Fibroblast of mammary gland (primary cell): ENCODE results near the gene SND1.

ENCODE experiments used
- DNase-seq: peaks from one replicate; pipeline ENCODE4 v3.0.0-alpha.2; 2010; ENCODE audit warnings: low read depth
- H3K4me3 ChIP-seq: 2 replicates; pipeline ENCODE4 v1.5.1; 2011; ENCODE audit warnings: low read depth, mild to moderate bottlenecking, low read length, moderate library complexity; ENCODE audit not compliant: control insufficient read depth
- TF ChIP-seq, protein P1 (sequence below): conservative IDR thresholded peaks from 2 replicates; pipeline ENCODE4 v1.5.1; 2011; ENCODE audit warnings: low read depth, low read length, inconsistent platforms; ENCODE audit not compliant: control insufficient read depth, insufficient read depth

Gene SND1

DNA sequence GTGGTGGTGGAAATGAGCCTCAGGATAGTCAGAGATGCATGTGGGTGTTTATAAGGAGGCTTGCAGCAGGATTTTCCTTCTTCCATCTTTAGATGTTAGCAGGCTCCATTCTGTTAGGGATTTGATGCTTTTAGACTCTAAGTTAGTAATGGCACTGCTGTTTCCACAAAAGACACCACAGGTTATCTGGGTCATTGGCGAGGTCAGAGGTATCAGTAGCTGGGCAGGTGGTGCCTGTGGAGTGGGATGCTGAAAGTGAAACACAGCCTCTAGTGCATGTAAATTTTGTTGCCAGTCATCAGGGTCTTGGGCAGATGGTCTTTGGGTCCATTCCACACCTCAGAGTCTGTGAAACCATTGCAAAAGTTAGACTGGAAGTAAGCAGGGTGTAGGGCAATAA lies 33.2 kb upstream of the SND1 start:
- H3K4me3 ChIP-seq, result no peak overlapping the region
- TF ChIP-seq, protein P1, sequence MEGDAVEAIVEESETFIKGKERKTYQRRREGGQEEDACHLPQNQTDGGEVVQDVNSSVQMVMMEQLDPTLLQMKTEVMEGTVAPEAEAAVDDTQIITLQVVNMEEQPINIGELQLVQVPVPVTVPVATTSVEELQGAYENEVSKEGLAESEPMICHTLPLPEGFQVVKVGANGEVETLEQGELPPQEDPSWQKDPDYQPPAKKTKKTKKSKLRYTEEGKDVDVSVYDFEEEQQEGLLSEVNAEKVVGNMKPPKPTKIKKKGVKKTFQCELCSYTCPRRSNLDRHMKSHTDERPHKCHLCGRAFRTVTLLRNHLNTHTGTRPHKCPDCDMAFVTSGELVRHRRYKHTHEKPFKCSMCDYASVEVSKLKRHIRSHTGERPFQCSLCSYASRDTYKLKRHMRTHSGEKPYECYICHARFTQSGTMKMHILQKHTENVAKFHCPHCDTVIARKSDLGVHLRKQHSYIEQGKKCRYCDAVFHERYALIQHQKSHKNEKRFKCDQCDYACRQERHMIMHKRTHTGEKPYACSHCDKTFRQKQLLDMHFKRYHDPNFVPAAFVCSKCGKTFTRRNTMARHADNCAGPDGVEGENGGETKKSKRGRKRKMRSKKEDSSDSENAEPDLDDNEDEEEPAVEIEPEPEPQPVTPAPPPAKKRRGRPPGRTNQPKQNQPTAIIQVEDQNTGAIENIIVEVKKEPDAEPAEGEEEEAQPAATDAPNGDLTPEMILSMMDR, result no peak

DNA sequence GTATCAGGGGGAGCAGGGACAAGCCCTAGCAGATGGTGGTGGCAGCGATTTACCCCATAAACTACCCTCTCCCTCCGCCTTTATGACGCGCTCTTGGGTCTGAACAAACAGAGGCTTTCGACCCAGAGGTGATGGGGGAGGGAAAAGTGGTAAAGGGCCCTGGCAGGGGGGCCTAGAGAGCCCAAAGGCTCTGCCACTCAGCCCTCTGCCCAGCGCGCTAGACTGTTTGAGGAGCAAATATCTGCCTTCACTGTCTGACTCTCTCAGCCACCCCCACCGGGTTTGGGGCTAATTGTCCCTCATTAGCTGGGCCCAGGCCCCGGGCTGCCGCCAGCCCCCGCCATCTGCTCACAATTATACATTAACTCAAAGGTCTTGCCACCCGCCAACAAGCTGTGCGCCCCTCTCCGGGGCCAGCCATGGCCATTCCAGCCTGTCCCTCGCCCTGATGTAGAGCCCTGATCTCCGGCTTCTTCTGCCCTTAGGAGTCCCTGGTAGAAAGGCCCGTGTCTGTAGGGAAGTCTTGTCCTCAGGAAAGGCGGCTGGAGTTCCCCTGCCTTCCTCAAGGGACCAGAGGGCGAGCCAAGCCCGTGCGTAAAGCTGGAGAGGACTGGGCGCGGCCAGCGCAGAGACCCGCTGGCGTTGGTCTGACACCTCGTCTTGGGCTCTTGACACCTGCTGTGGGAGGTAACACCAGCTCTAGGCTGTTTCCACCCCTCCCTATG lies 32.2 kb upstream of the SND1 start:
- TF ChIP-seq, protein P1, result no peak
- no peak overlapping the region for H3K4me3 ChIP-seq
- no peak for DNase-seq

More for the DNA sequence above, 33.2 kb upstream of the SND1 start:
- no peak for DNase-seq

DNA sequence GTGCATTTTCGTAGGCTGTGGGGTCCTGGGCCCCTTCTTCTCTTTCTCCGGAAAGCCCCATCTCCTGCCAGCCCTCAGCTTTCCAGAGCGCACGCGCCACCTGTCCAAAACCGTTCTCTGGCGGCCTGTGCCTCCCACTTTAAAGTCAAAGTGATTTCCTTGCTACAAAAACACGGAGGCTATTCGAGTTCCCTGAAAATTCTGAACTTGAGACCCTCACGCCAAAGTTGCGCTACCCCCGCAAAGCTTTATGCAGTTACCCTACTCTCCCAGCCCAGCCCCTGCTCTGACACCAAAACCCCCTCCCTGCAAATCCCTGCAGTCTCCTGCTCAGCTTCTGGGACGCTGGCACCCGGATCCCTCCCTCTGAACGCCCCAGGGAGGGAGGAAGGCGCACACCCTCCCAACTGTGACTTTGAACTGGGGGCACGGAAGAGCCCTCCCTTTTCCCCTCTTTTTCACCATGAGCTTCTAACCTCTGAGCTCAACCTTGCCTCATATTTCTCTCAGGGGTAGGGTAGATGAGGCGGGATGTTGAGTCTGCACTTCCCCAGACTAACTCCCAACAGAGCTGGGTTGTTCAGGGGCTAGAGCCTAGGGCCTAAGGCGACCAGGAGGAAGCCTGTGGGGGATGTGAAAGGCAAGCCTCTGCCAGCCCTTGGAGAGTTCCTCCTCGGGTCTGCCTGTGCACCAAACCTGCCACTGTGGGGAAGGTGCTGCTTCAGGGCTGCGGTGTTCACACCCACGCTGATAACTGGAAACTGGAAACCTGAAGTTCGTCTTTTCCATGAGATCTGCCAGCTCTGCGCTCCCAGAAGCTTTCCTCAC lies 31.4 kb upstream of the SND1 start:
- DNase-seq, result no peak
- H3K4me3 ChIP-seq, result no peak overlapping the region
- TF ChIP-seq, protein P1, result no peak

DNA sequence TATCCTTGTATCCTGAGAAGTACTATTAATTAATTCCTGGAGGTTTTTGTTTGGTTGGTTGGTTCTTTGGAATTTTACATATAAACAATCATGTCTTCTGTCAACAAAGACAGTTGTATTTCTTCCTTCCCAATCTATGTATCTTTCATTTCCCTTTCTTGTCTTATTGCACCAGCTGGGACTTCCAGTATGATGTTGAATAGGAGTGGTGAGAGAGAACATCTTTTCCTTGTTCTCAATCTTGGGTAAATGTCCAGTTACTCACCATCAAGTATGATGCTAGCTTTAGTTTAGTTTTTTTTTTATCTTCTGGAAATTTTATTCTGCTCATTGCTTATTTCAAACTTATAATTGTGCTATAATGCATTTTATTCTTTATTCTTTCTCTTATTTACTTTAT lies 26.7 kb upstream of the SND1 start:
- no peak overlapping the region for H3K4me3 ChIP-seq
- DNase-seq, result no peak
- TF ChIP-seq, protein P1, result no peak

DNA sequence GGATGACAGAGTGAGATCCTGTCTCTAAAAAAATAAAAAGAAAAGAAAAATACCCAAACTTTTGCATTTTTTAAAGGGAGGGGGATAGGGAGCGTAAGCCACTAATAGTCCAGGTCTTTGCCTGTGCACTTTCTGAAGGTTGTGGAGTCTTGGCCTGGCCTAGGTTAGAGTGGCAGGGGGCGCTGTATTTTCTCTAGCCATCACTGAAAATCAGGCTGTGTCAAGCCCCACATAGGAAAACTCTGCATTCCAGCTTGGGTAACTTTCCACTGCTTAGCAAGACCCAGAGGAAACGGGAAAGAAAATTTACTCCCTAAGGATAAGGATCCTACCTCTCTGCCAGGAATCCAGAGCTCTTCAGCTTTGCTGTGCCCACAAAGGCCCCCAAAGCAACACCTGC lies 23.5 kb upstream of the SND1 start:
- no peak for DNase-seq
- TF ChIP-seq, protein P1, result no peak
- H3K4me3 ChIP-seq, result no peak overlapping the region

DNA sequence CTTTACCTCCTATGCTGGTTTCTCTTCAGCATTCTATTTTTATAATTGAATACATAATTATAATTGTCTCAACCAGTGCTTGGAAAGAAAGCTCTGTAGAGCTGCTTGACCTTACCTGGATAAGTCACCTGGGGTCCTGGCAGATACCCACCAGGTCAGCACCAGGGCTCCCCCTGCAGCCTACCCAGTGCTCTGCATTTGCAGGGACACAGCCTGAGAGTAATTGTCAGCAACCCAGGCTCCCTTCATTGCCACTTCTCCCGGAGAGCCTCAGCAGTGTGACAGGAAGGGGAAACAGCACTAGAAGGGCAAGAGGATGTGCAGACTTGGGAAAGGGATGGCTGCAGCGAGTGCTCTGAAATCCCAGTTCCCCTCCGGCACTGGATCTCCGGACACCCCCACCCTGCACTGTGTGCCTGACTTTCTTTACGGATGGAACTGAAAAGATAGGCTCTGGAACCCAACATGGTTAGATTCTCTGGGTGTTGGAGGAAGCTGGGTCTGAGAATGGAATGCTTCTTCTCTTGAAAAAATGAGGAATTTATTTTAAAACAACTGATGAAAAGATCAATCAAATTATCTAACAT lies 22.6 kb upstream of the SND1 start:
- TF ChIP-seq, protein P1, result peak; percentile 36

More for the DNA sequence above, 22.6 kb upstream of the SND1 start:
- no peak overlapping the region for H3K4me3 ChIP-seq
- DNase-seq, result no peak
